ENCODE measurements around the gene FMN2.

- TF ChIP-seq CTCF (IDR thresholded peaks at IDR 0.05; ENCODE audit: poor library complexity) (no peak), EZH2 (IDR thresholded peaks at IDR 0.05; ENCODE audit: borderline replicate concordance) (no peak)
Observed at GRCh38 chr1:240295811-240296210, 204.1 kb downstream of the FMN2 start.
